Stomach (tissue), 9 donors: ENCODE data around the gene LDAH. TPM values are rescaled to one million over a fixed set of nuclear protein-coding genes. Genes with fewer than 3 reads are reported as not detected.

Source experiments
- DNase-seq, 2 donors: peaks; one replicate each; pipeline versions ENCODE4 v3.0.0 to v3.0.0-alpha.2; 2013 to 2019
- H3K27ac ChIP-seq, 5 donors: fragments of 200-600 bp in 4 of 5; sonication (generic) in 4 of 5; one replicate each; pipeline ENCODE4 v1.5.1; 2013 to 2019; ENCODE audit warnings: mild to moderate bottlenecking in 1 of 5, moderate library complexity in 1 of 5
- H3K27me3 ChIP-seq, 3 donors: fragments of 200-600 bp; sonication (generic); one replicate each; pipeline ENCODE4 v1.5.1; 2017 to 2019; ENCODE audit warnings: mixed run types in 1 of 3
- H3K36me3 ChIP-seq, 4 donors: fragments of 200-600 bp; sonication (generic); 1 replicate in 3 of 4; 2 replicates in 1 of 4; pipeline ENCODE4 v1.5.1; 2016 to 2019
- H3K4me1 ChIP-seq, 4 donors: fragments of 200-600 bp; sonication (generic); one replicate each; pipeline ENCODE4 v1.5.1; 2016 to 2019
- H3K4me3 ChIP-seq, 4 donors: fragments of 200-600 bp; sonication (generic) in 3 of 4; one replicate each; pipeline ENCODE4 v1.5.1; 2016 to 2019; ENCODE audit warnings: mild to moderate bottlenecking in 1 of 4
- H3K9me3 ChIP-seq, 4 donors: fragments of 200-600 bp; sonication (generic); one replicate each; pipeline ENCODE4 v1.5.1; 2016 to 2019
- EP300 ChIP-seq: sonication (generic); formaldehyde crosslinking; IDR thresholded peaks from one replicate; pipeline ENCODE4 v1.6.1; 2017; ENCODE audit warnings: antibody characterized with exemption
- POLR2A ChIP-seq, 4 donors: fragments of 450-650 bp; IDR thresholded peaks; one replicate each; pipeline ENCODE4 v1.6.1; 2016; ENCODE audit warnings: antibody characterized with exemption in 4 of 4, control low read depth in 2 of 4, mild to moderate bottlenecking in 1 of 4, moderate library complexity in 1 of 4
- POLR2AphosphoS5 ChIP-seq, 3 donors: sonication (generic); formaldehyde crosslinking; IDR thresholded peaks; one replicate each; pipeline ENCODE4 v1.6.1; 2016; ENCODE audit warnings: antibody characterized with exemption in 3 of 3
- WGBS, 5 donors: extraction: QIAGEN DNeasy Blood & Tissue Kit in 3 of 5; methylation state at CpG; one replicate each; pipeline versions ENCODE4 v1.1.5 to v1.1.7; 2013 to 2018; 5-methylcytosine and 5-hydroxymethylcytosine counted together
- intact Hi-C: fragments of 100-400 bp; cut with DNase I; formaldehyde crosslinking; loops from one replicate; pipeline ENCODE4 v1.15.1; 2023; ENCODE audit warnings: low total_unique reads
- polyA plus RNA-seq, 3 donors: library from polyadenylated mRNA; stranded (reverse); fragments of 200-250 nt; gene quantifications; one replicate each; pipeline ENCODE4 v1.2.3, GENCODE V29; 2013
- total RNA-seq, 5 donors: library from RNA; depleted of rRNA; stranded (reverse); fragments of >200 nt; gene quantifications; one replicate each; pipeline versions ENCODE4 v1.1.0 to v1.2.3, GENCODE V29; 2014 to 2016
- TF ChIP-seq, protein P1 (sequence below), 7 experiments: fragments of 450-650 bp in 4 of 7; fragments of 200-600 bp in 3 of 7; sonication (generic) in 3 of 7; IDR thresholded peaks; one replicate each; pipeline ENCODE4 v1.5.1; 2016 to 2019; ENCODE audit warnings: antibody characterized with exemption in 7 of 7, control low read depth in 2 of 7, mild to moderate bottlenecking in 1 of 7
- donor health status: healthy with polysubstance abuse.
- donor health status: Bipolar disorder and iron deficiency.
- donor health status: healthy.

LDAH gene
- total and polyA plus RNA-seq, 8 donors, result 4.1 to 20.0 (median 5.9) TPM

DNA sequence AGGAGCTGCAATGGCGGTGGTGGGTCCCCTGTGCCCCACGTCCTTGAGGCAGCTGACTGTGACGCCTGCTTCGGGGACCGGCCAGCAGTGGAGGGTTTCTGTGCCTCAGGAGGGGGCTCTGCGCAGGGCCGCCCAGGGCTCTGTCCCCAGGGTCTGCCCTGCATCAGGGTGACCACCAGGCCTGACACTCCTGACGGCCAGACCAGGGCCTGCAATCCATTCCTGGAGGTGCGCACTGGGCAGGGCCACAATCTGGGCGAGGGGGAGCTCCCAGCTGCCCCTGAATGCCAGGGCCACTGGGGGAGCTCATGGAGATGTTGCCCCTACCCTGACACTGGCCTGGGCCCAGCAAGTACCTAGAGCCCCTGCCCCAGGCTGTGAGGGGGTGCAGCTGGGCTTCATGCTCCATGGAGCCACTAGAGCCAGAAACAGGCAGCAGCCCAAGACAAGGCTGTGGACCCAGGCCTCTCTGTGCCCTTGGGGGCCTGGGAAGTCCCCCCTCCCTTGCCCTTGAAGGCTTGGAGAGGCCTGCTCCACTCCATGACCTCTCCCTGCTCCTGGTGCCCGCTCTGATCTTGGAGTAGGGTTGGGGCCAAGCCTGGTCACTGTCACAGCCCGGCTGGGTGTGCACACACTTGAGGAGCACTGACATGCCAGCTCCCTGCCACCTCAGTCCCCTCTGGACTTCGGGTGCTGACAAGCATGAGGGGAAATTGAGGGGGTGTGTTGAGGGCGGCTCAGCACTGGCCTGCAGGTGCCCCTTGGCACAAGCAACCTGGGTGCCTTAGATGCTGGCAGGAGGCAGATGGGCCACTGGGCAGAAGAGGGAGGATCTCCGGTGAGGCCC, 55.9 kb downstream of the LDAH start:
- 94 to 99% (median 97%) methylated on average over 7 to 15 of the region's 15 CpGs for whole genome bisulfite sequencing, 5 donors
- Histone ChIP-seq H3K27ac (no peak overlapping the region), H3K9me3 (no peaks in the 10 kb centered on the region), H3K36me3 (peaks cover 3 to 32% (median 24%) of the 10 kb centered on the region in 4 donors), H3K4me1 (no peaks in the 10 kb centered on the region), H3K4me3 (no peak overlapping the region), H3K27me3 (no peaks in the 10 kb centered on the region)
- TF ChIP-seq POLR2AphosphoS5 (IDR thresholded peaks at IDR 0.05), result no peak
- no peak for TF ChIP-seq EP300
- TF ChIP-seq POLR2A (IDR thresholded peaks at IDR 0.05), result no peak
- TF ChIP-seq, protein P1, sequence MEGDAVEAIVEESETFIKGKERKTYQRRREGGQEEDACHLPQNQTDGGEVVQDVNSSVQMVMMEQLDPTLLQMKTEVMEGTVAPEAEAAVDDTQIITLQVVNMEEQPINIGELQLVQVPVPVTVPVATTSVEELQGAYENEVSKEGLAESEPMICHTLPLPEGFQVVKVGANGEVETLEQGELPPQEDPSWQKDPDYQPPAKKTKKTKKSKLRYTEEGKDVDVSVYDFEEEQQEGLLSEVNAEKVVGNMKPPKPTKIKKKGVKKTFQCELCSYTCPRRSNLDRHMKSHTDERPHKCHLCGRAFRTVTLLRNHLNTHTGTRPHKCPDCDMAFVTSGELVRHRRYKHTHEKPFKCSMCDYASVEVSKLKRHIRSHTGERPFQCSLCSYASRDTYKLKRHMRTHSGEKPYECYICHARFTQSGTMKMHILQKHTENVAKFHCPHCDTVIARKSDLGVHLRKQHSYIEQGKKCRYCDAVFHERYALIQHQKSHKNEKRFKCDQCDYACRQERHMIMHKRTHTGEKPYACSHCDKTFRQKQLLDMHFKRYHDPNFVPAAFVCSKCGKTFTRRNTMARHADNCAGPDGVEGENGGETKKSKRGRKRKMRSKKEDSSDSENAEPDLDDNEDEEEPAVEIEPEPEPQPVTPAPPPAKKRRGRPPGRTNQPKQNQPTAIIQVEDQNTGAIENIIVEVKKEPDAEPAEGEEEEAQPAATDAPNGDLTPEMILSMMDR (IDR thresholded peaks at IDR 0.05), result no peak
- intact Hi-C loops, result no loop called here
- no peak for DNase-seq

DNA sequence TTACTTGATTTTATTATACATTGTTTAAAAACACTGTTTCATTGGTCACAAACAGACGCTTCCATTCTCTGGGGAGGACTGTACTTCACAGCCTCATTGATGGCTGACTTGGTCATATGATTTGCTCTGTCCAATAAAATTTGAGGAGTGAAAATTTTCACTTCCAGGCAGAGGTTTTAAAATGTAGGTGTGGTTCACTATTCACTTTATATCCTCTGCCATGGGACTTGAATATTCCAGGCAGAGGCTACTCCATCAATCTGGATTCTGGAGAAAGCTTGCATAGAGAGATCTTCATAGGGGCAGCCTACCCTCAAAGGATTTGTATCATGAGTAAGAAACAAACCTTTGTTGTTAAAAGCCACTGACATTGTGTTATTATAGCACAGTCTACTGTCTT, 56.7 kb downstream of the LDAH start:
- Histone ChIP-seq H3K27ac (no peak overlapping the region), H3K27me3 (no peaks in the 10 kb centered on the region), H3K4me1 (no peaks in the 10 kb centered on the region), H3K4me3 (no peak overlapping the region), H3K36me3 (peaks cover 3 to 32% (median 23%) of the 10 kb centered on the region in 4 donors), H3K9me3 (no peaks in the 10 kb centered on the region)
- DNase-seq, result no peak
- TF ChIP-seq, protein P1 (IDR thresholded peaks at IDR 0.05), result no peak
- TF ChIP-seq POLR2AphosphoS5 (IDR thresholded peaks at IDR 0.05) (no peak), POLR2A (IDR thresholded peaks at IDR 0.05) (no peak), EP300 (no peak)
- 93 to 98% (median 96%) methylated on average over 1 of the region's 1 CpG for WGBS, 5 donors
- intact Hi-C loops, result no loop called here

DNA sequence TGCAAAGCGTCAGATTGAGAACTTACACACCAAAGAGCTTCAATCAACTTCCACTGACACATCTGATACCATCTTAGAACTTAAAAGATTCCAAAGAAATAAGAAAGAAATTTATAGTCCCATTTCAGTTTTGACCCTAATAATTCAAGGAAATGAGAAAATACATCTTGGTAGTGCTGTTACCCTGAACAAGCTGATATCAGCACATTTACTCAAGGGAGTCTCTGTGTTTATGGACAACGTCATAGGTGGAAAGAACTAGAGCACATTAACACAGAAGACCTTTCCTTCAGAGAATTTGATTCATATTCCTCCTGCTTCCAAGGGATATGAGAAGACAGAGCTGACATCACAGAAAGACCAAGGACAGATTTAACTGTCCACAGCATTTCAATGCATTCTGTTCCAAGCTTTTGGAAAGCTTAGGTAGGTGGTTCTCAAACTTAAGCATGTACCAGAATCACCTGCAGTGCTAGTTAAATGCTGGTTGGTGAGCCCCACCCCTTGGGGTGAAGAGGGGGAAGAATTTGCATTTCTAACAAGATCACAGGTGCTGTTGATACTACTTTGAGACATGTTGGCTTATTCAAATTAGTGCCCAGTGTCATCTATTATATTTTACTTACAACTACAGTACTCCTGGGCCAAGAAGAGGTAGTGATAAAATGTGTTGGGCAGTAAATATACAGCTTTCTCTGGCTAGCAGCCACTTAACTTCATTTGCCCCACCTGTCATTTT, 59.8 kb downstream of the LDAH start:
- Histone ChIP-seq H3K9me3 (no peaks in the 10 kb centered on the region), H3K4me1 (no peaks in the 10 kb centered on the region), H3K4me3 (no peak overlapping the region), H3K27me3 (no peaks in the 10 kb centered on the region), H3K36me3 (peaks cover 3 to 31% (median 27%) of the 10 kb centered on the region in 4 donors), H3K27ac (no peak overlapping the region)
- DNase-seq, result no peak
- WGBS, 5 donors, result 85 to 96% (median 95%) methylated on average over 2 of the region's 2 CpGs
- intact Hi-C loops, result no loop called here
- TF ChIP-seq, protein P1 (IDR thresholded peaks at IDR 0.05), result no peak
- no peak for TF ChIP-seq POLR2A (IDR thresholded peaks at IDR 0.05)
- no peak for TF ChIP-seq EP300
- TF ChIP-seq POLR2AphosphoS5 (IDR thresholded peaks at IDR 0.05), result no peak

DNA sequence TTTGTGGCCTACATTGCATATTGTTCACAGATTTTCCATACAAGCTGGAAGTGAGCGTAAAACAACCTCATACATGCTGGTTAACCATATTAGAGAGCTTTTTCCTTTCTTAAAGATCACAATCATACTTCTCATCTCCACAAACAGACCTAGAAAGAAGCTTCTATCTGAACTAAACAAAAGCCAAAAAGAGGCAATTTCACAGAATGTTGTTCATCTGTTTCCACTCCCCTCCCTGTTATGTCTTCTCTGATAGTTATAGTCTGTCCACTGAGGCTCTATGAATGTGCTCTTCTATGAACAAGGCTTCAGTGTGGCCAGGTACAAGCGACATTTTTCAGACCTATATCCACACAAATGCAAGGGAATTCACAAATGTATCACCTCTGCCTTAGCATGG, 63.4 kb downstream of the LDAH start:
- H3K4me1 ChIP-seq, result no peaks in the 10 kb centered on the region
- 96 to 100% (median 97%) methylated on average over 2 of the region's 2 CpGs for WGBS, 5 donors
- intact Hi-C loops, result no loop called here
- no peak for DNase-seq
- TF ChIP-seq POLR2AphosphoS5 (IDR thresholded peaks at IDR 0.05) (no peak), POLR2A (IDR thresholded peaks at IDR 0.05) (no peak), EP300 (no peak)
- TF ChIP-seq, protein P1 (IDR thresholded peaks at IDR 0.05), result no peak
- no peak overlapping the region for H3K4me3 ChIP-seq
- peaks cover 0 to 18% (median 8%) of the 10 kb centered on the region in 4 donors for H3K36me3 ChIP-seq
- H3K9me3 ChIP-seq, result no peaks in the 10 kb centered on the region
- no peak overlapping the region for H3K27ac ChIP-seq
- no peaks in the 10 kb centered on the region for H3K27me3 ChIP-seq
